HG03097 (cell line): ENCODE results near the gene RNF186.
"Not testable (repeated sequence)": the region's sequence is repeated elsewhere in the genome, so short reads cannot be mapped to it uniquely, and the experiment has no call there.

Experiments used
- ATAC-seq: cut with Tn5 transposase; IDR thresholded peaks from one replicate; pipeline ENCODE4 v1.9.1; 2021; ENCODE audit not compliant: unreplicated experiment, low FRiP score

RNF186 gene

GRCh38 chr1:19798486-19799229, 16.4 kb downstream of the RNF186 start:
- no peak for ATAC-seq

DNA sequence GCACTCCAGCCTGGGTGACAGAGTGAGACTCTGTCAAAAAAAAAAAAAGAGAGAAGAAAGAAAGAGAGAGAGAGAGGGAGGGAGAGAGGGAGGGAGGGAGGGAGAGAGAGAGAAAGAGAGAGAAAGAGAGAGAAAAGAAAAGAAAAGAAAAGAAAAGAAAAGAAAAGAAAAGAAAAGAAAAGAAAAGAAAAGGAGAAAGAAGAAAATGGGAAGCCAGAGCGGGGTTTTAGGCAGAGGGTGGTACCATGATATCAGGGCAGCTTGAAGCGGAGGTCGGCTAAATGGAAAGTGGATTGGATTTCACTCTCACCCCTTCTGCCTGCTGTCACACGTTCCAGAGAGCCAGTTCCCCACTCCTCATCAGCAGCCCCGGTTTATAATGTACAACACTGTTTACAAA, 17.3 kb downstream of the RNF186 start:
- no peak for ATAC-seq

DNA sequence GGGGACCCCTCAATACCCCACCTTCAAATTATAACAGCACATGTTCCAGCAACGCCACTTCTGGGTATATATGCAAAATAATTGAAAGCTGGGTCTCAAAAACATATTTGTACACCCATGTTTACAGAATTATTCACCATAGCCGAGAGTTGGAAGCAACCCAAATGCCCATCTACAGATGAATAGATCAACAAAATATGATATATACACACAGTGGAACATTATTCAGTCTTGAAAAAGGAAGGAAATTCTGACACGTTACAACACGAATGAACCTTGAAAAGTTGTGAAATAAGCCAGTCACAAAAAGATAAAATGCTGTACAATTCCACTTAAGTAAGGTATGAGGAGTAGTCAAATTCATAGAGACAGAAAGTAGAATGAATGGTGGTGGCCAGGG, 20.5 kb downstream of the RNF186 start:
- ATAC-seq, result no peak

- ATAC-seq, result no peak
Observed at GRCh38 chr1:19793360-19794046, 21.6 kb downstream of the RNF186 start.

GRCh38 chr1:19792237-19793002, 22.7 kb downstream of the RNF186 start:
- no peak for ATAC-seq

DNA sequence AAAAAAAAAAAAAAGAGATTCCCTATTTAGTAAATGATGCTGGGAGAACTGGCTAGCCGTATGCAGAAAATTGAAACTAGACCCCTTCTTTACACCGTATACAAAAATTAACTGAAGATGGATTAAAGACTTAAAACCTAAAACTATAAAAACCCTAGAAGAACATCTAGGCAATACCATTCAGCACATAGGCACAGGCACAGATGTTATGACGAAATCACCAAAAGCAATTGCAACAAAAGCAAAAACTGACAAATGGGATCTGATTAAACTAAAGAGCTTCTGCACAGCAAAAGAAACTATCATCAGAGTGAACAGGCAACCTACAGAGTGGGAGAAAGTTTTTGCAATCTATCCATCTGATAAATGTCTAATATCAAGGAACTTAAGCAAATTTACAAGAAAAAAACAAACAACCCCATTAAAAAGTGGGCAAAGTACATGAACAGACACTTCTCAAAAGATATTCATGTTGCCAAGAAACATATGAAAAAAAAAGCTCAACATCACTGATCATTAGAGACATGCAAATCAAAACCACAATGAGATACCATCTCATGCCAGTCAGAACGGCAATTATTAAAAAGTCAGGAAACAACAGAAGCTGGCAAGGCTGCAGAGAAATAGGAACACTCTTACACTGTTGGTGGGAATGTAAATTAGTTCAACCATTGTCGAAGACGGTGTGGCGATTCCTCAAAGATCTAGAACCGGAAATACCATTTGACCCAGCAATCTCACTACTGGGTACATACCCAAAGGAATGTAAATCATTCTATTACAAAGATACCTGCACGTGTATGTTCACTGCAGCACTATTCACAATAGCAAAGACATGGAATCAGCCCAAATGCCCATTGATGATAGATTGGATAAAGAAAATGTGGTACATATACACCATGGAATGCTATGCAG, 24.8 kb downstream of the RNF186 start:
- ATAC-seq, result not testable (repeated sequence)

DNA sequence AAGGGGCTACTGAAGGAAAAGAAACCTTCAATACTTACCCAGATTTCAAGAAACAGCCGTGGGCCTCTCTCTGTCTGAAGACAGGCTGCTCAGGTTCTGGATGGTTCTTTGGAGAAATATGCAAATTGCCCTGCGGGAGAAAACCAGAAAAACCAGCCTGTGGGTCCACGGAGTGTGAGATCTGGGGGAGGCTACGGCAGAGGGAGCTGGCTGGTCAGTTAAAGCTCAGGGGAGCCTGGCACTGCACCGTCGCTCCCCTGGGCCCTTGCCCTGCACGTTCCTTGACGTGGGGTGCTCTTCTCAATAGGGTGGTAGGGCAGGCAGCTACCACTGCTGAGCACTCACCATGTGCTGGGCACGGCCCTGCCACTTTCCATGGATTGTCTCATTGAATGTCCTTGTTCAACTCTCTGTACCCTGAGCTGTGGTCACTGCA, 28.1 kb downstream of the RNF186 start:
- ATAC-seq, result no peak

DNA sequence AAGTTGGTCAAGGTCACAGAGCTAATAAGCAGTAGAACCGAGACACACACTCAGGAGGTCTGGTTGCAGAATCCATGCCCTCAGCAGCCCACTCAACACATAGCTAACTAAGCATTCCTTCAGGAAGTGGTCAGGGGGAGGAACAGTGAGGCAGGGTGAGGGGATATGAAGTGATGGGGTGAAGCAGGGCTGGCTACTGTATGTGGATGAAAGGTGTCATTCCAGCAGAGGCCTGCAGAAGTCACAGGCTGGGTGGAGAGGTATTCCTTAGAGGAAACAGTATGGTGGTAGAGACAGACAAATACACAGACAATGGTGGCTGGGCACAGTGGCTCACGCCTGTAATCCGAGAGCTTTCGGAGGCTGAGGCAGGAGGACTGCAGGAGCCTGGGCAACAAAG, 29.4 kb downstream of the RNF186 start:
- no peak for ATAC-seq

- no peak for ATAC-seq
Observed at GRCh38 chr1:19780267-19780877, 34.7 kb downstream of the RNF186 start.

DNA sequence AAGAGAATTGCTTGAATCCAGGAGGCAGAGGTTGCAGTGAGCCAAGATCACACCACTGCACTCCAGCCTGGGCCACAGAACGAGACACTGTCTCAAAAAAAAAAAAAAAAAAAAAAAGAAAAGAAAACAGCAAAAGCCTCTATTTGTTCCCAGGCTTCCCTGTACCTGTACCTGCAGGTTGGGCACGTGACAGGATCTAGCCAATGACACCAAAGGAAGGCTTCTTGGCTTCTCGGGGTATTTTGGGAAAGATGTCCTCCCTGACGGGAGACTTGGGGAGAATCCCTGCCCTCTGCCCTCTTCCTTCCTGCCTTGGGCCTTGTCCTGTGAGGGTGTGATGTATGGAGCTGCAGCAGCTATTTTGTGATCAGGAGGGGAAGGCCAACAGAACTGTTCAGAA, 38.1 kb downstream of the RNF186 start:
- ATAC-seq, result no peak

DNA sequence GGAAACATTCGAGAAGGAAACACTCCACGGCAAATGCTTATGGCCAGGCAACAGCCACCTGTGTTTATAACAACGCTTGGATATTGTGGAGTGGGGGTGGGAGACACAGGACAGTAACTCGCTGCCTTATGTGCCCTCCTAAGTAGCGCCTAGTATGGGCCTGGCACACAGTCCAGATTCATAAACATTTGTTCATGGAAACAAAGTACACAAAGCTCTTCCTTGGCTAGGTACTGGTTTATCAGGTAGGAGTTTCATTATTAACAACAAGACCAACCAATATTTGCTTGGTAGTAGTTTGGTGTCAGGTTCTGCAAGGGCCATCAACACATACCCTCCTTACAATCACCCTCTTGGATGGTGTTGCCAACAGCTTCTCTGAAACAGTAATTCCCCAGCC, 38.8 kb downstream of the RNF186 start:
- ATAC-seq, result no peak

DNA sequence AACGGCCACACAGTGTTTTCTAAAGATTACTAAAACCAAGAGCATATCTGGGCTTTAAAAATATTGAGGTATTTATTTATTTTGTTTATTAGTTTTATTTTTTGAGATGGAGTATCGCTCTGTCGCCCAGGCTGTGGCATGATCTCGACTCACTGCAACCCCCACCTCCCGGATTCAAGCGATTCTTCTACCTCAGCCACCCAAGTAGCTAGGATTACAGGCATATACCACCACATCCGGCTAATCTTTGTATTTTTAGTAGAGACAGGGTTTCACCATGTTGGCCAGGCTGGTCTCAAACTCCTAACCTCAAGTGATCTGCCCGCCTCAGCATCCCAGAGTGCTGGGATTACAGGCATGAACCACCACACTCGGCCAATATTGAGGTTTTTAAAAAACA, 39.3 kb downstream of the RNF186 start:
- ATAC-seq, result no peak

DNA sequence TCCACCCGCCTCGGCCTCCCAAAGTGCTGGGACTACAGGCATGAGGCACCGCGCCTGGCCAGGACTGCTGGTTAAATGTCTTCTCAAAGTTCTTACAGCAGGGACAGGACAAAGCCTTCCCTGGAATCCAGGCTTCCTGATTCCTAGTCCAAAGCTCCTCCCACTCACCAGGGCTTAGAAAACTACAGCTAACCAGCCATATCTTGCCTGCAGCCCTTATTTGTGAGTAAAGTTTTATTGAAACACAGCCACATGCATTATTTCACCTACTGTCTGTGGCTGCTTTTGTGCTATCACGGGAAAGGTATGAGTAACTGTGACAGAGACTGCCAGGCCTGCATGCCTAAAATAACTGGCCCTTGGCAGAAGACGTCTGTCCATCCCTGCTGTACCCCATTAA, 39.8 kb downstream of the RNF186 start:
- ATAC-seq, result no peak

GRCh38 chr1:19774180-19774785, 40.8 kb downstream of the RNF186 start:
- no peak for ATAC-seq

- no peak for ATAC-seq
Observed at GRCh38 chr1:19773485-19773884, 41.6 kb downstream of the RNF186 start.

GRCh38 chr1:19772053-19772452, 43.0 kb downstream of the RNF186 start:
- no peak for ATAC-seq

DNA sequence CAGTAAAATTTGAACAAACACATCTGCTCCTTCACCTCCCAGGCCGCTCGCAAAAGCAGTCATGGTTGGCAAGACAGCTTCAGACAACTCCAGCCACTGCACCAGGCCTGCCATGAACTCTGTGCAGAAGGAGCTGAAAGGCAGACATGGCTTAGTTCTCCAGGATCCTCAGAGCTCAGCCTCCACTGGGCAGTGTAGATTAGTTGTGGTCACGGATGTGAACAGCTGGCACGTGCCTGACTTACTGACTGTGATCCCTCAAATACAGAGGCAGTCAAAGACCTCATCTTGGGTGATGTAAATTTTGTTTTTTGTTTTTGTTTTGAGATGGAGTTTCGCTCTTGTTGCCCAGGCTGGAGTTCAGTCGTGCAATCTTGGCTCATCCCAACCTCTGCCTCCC, 43.7 kb downstream of the RNF186 start:
- no peak for ATAC-seq

DNA sequence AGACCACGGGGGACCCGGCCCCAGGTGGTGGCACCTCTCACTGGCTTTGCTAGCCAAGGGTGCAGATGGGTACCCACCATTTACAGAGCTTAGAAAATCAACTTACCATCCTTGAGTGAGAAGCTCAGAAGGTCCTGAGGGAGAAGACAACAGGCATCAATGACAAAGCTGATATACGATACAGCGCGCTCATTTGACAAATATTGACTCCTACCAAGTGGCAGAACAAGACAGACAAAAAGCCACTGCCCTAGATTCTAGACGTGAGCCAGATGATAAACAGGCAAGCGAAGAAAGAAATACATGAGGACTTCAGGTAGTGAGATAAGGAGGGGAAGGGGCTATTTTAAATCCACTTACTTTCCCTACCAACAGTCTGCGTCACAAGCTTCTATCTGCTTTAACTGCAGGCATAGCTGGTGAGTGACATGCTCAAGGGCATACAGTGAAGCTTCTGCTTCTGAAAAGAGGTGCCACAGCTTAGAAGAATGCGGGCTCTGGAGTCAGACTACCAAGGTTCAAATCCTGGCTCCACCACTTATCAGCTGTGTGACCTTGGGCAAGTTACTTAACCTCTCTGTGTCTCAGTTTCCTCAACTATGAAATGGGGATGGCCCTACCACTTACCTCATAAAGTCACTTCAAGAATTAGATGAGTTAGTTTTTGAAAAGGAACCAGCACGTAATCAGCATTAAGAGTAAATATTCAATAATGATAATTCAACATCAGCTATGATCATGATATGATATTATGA, 44.5 kb downstream of the RNF186 start:
- no peak for ATAC-seq
